ENCODE data around the gene ADARB2. TPM values are rescaled to one million over a fixed set of nuclear protein-coding genes. Genes with fewer than 3 reads are reported as not detected.

Gene ADARB2
- total RNA-seq, 1 donor from 2014 or later, result 38.7 TPM

GRCh38 chr10:1690086-1690485 lies 47.2 kb downstream of the ADARB2 start:
- no peak for DNase-seq (ENCODE audit: extremely low spot score, unreplicated experiment)
- Mint-ChIP-seq H3K27me3 (ENCODE audit: unreplicated experiment) (peaks cover 2% of the 10 kb centered on the region), H3K4me3 (ENCODE audit: unreplicated experiment) (no peak overlapping the region), H3K36me3 (ENCODE audit: unreplicated experiment) (peaks cover 2% of the 10 kb centered on the region), H3K9me3 (ENCODE audit: unreplicated experiment) (no peaks in the 10 kb centered on the region), H3K27ac (ENCODE audit: unreplicated experiment) (no peak overlapping the region), H3K4me1 (ENCODE audit: unreplicated experiment) (no peaks in the 10 kb centered on the region)
- no peak for TF ChIP-seq CTCF (IDR thresholded peaks at IDR 0.05)

GRCh38 chr10:1688531-1688930 lies 48.8 kb downstream of the ADARB2 start:
- no peak for TF ChIP-seq CTCF (IDR thresholded peaks at IDR 0.05)
- H3K9me3 Mint-ChIP-seq (ENCODE audit: unreplicated experiment), result peaks cover 4% of the 10 kb centered on the region

GRCh38 chr10:1687623-1688150 lies 49.6 kb downstream of the ADARB2 start:
- no peak overlapping the region for H3K27ac Mint-ChIP-seq (ENCODE audit: unreplicated experiment)
- no peaks in the 10 kb centered on the region for H3K4me1 Mint-ChIP-seq (ENCODE audit: unreplicated experiment)
- H3K27me3 Mint-ChIP-seq (ENCODE audit: unreplicated experiment), result peaks cover 2% of the 10 kb centered on the region
- H3K9me3 Mint-ChIP-seq (ENCODE audit: unreplicated experiment), result peaks cover 4% of the 10 kb centered on the region
- DNase-seq (ENCODE audit: extremely low spot score, unreplicated experiment), result no peak
- no peak overlapping the region for H3K4me3 Mint-ChIP-seq (ENCODE audit: unreplicated experiment)
- no peak for TF ChIP-seq CTCF (IDR thresholded peaks at IDR 0.05)
- H3K36me3 Mint-ChIP-seq (ENCODE audit: unreplicated experiment), result peaks cover 2% of the 10 kb centered on the region

More at GRCh38 chr10:1688531-1688930, 48.8 kb downstream of the ADARB2 start:
- H3K4me3 Mint-ChIP-seq (ENCODE audit: unreplicated experiment), result no peak overlapping the region
- H3K36me3 Mint-ChIP-seq (ENCODE audit: unreplicated experiment), result peaks cover 2% of the 10 kb centered on the region
- H3K27ac Mint-ChIP-seq (ENCODE audit: unreplicated experiment), result no peak overlapping the region
- H3K27me3 Mint-ChIP-seq (ENCODE audit: unreplicated experiment), result peaks cover 2% of the 10 kb centered on the region
- no peak for DNase-seq (ENCODE audit: extremely low spot score, unreplicated experiment)
- H3K4me1 Mint-ChIP-seq (ENCODE audit: unreplicated experiment), result no peaks in the 10 kb centered on the region

GRCh38 chr10:1687190-1687589 lies 50.1 kb downstream of the ADARB2 start:
- Mint-ChIP-seq H3K9me3 (ENCODE audit: unreplicated experiment) (peaks cover 4% of the 10 kb centered on the region), H3K4me3 (ENCODE audit: unreplicated experiment) (no peak overlapping the region), H3K36me3 (ENCODE audit: unreplicated experiment) (peaks cover 2% of the 10 kb centered on the region), H3K4me1 (ENCODE audit: unreplicated experiment) (no peaks in the 10 kb centered on the region), H3K27me3 (ENCODE audit: unreplicated experiment) (peaks cover 2% of the 10 kb centered on the region), H3K27ac (ENCODE audit: unreplicated experiment) (no peak overlapping the region)
- TF ChIP-seq CTCF (IDR thresholded peaks at IDR 0.05), result no peak
- DNase-seq (ENCODE audit: extremely low spot score, unreplicated experiment), result no peak

GRCh38 chr10:1686491-1686749 lies 50.9 kb downstream of the ADARB2 start:
- no peak overlapping the region for H3K27ac Mint-ChIP-seq (ENCODE audit: unreplicated experiment)
- peaks cover 4% of the 10 kb centered on the region for H3K9me3 Mint-ChIP-seq (ENCODE audit: unreplicated experiment)
- H3K4me1 Mint-ChIP-seq (ENCODE audit: unreplicated experiment), result no peaks in the 10 kb centered on the region
- no peak overlapping the region for H3K4me3 Mint-ChIP-seq (ENCODE audit: unreplicated experiment)
- H3K27me3 Mint-ChIP-seq (ENCODE audit: unreplicated experiment), result no peaks in the 10 kb centered on the region
- DNase-seq (ENCODE audit: extremely low spot score, unreplicated experiment), result no peak
- peaks cover 2% of the 10 kb centered on the region for H3K36me3 Mint-ChIP-seq (ENCODE audit: unreplicated experiment)
- no peak for TF ChIP-seq CTCF (IDR thresholded peaks at IDR 0.05)
